HG02763 (cell line): ENCODE data around the gene TMEM132E.

Source experiments
- ATAC-seq: cut with Tn5 transposase; IDR thresholded peaks from one replicate; pipeline ENCODE4 v1.9.1; 2021; ENCODE audit warnings: mild to moderate bottlenecking, moderate library complexity; ENCODE audit not compliant: unreplicated experiment

TMEM132E gene

GRCh38 chr17:34598161-34598776 is 18.9 kb downstream of the TMEM132E start:
- ATAC-seq: no peak

- no peak for ATAC-seq
These were observed 22.0 kb downstream of the TMEM132E start for GRCh38 chr17:34601416-34601815.

DNA sequence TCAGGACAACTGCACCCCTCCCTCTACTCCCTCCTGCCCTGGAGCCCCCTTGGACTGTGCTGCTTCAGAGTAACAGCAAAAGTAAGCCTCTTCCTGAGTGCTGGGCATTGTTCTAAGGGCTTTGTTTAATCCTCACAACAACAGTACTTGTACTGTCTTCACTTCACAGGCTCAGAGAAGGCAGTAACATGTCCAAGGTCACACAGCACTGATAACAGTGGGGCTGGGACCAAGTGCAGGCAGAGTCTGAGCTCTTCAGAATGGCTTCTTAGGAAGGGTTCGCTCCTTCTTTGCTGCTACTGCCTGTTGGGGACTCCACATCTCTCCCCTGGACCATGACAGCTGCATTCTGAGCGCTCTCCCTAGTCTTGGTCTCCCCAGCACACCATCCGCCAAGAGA is 24.6 kb downstream of the TMEM132E start:
- ATAC-seq: no peak

GRCh38 chr17:34606763-34607162 is 27.4 kb downstream of the TMEM132E start:
- no peak for ATAC-seq

DNA sequence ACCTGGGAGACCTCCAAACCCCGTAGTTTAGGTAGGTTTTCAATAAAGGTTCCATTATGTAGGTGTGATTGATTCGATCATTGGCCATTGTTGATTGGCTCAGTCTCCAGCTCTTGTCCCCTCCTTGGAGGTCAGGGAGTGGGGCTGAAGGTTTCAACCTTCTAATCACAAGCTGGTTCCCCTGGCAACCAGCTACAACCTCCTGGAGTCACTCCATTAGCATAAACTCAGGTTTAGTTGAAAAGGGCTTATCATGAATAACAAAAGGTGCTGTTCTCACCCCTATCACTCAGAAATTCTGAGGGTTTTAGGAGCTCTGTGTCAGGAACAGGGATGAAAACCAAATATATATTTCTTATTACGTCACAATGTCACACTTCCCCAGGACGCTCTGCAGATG is 28.5 kb downstream of the TMEM132E start:
- no peak for ATAC-seq

DNA sequence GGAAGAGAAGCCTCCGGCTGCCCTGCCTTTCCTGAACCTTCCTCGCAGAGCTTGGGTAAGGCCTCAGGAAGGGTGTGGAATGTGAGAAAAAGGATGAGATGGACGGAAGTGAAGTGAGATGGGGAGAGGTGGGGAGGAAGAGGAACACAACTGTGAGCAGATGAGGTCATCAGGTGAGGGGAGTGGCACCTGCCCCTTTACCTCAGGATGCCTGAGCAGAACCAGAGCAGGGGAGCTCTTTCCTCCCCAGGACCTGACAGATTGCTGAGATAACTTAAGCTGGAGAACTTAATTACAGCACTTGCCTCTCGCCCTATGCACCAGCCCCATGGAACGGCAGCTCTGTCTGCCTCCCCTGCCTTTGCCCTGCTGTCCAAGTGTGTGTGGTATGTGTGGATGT is 29.8 kb downstream of the TMEM132E start:
- no peak for ATAC-seq

- no peak for ATAC-seq
These were observed 30.7 kb downstream of the TMEM132E start for GRCh38 chr17:34610039-34610438.

DNA sequence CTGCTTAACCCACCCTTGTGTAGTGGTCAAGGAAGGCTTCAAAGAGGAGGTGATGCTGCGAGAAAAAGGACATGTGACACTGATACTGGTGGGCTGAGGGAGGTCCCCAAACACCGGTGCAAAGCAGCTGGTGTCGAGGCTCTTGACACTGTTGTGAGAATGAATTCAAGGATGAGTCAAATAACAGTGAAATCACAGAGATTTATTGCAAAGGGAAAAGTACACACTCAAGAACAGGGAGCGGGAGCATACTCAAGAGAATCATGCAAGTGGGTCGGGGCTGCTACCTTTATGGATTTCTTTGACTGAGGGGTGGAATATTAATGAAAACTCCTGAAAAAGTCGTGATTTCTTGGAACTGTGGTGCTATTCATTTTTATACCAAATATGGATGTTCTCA is 31.1 kb downstream of the TMEM132E start:
- ATAC-seq: no peak

- no peak for ATAC-seq
These were observed 34.0 kb downstream of the TMEM132E start for GRCh38 chr17:34613064-34614019.

DNA sequence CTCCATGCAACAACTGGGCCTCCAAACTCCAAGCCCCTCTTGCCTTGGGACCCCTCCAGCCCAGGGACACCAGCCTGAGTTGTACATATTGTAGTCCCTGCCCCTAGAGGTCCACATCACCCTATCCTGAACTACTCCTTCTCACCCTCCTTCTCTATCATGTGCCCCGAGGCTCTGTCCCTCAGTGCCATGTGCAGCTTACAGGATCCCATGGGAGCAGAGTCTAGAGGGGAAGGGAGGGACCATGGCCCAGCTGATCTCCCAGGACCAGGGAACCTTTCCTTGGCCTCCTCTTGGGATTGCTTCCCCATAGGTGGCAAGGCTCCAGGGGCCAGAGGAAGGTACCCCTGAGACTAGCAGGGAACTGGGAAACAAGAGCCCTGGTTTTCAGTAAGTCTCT is 35.3 kb downstream of the TMEM132E start:
- ATAC-seq: no peak

GRCh38 chr17:34615326-34615725 is 35.9 kb downstream of the TMEM132E start:
- ATAC-seq: no peak

GRCh38 chr17:34616148-34616547 is 36.8 kb downstream of the TMEM132E start:
- no peak for ATAC-seq

DNA sequence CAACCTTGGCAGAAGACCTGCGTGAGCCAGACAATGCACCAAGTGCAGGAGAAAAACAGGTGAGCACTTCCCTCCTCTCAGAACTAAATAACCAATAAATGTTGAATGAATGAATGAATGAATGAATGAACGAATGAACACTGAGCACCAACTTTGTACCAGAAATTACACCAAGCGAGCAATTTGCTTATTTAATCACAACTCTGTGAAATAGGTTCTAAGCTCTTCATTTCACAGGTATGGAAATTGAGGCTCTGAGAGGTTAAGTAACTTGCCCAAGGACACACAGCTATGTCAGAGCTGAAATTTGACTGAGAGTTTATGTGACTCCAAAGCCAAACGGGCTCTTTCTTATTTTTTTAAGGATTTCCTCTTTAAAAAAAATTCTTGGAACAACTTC is 38.0 kb downstream of the TMEM132E start:
- ATAC-seq: no peak

- ATAC-seq: no peak
These were observed 40.4 kb downstream of the TMEM132E start for GRCh38 chr17:34619687-34620217.

GRCh38 chr17:34620458-34620857 is 41.1 kb downstream of the TMEM132E start:
- no peak for ATAC-seq

- ATAC-seq: no peak
These were observed 43.7 kb downstream of the TMEM132E start for GRCh38 chr17:34622862-34623623.

DNA sequence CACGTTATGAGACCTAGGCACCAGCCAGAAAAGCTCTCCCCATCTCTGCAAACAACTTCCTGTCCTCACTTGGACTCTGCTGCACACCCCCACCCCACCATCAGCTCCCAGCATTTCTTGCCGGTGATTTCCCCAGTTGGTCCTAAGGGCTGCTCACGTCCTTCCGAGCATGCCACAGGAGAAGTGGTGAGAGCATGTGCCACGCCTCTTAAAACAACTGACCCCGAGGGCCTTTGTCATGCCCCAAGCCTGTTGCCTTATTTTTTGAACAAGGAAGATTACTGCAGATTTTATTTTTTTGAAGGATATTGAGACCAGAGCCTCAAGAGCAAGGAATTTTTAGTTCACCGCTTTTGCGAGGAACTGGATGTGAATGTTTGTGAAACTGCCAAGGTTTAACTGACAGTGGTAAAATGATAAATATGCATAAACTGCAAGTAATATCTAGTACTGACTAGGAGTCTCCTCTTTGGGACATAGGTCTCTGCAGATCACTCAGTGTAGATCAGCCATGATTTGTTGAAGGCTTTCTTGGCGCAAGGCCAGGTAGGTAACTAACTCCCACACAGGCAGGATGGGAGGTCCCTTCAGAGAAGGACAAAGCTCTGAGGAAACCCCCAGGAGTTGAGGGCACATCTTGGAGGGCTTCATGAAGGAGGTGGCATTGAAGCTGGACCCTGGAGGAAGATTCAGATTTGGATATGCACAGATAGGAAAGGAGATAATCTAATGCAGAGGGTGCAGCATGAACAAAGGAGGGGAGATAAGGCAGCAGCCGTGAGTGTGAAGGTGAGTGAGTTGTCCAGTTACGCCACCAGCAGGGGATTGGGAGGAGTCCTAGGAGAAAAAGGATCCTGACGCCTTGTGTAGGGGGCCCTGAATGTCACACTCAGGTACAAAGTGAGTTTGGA is 44.7 kb downstream of the TMEM132E start:
- no peak for ATAC-seq

GRCh38 chr17:34624767-34625383 is 45.5 kb downstream of the TMEM132E start:
- ATAC-seq: no peak

DNA sequence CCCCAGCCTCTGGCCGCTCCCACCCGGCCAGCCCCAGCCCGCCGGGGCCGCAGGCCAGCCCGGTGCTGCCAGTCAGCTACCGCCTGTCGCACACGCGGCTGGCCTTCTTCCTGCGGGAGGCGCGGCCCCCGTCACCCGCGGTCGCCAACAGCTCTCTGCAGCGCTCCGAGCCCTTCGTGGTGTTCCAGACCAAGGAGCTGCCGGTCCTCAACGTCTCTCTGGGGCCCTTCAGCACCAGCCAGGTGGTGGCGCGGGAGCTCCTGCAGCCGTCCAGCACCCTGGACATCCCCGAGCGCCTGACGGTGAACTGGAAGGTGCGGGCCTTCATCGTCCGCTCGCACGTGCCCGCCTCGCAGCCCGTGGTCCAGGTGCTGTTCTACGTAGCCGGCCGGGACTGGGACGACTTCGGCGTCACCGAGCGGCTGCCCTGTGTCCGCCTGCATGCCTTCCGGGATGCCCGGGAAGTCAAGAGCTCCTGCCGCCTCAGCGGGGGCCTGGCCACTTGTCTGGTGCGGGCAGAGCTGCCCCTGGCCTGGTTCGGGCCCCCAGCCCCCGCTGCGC is 46.8 kb downstream of the TMEM132E start:
- ATAC-seq: no peak
